H9 (cell line): ENCODE measurements around the gene NPBWR2. TPM values are rescaled to one million over a fixed set of nuclear protein-coding genes. Genes with fewer than 3 reads are reported as not detected.

Experiments
- DNase-seq: peaks from one replicate; pipeline ENCODE4 v3.0.0-alpha.2; 2017
- H2AFZ ChIP-seq: one replicate; pipeline ENCODE4 v1.6.1; 2013; ENCODE audit warnings: mild to moderate bottlenecking, low read length, control low read depth, moderate library complexity
- H2AK5ac ChIP-seq: 2 replicates; pipeline ENCODE4 v1.6.1; 2013; ENCODE audit warnings: low read length, control low read depth, mixed read lengths; ENCODE audit not compliant: insufficient read length
- H2BK120ac ChIP-seq: one replicate; pipeline ENCODE4 v1.6.1; 2013; ENCODE audit warnings: low read depth, mild to moderate bottlenecking, low read length, control low read depth, inconsistent platforms; ENCODE audit not compliant: poor library complexity, severe bottlenecking
- H2BK12ac ChIP-seq: 2 replicates; pipeline ENCODE4 v1.6.1; 2013; ENCODE audit warnings: low read length, control low read depth, mixed read lengths, low read depth; ENCODE audit not compliant: insufficient read length
- H2BK15ac ChIP-seq: 2 replicates; pipeline ENCODE4 v1.6.1; 2013; ENCODE audit warnings: low read depth, low read length, control low read depth
- H2BK20ac ChIP-seq: one replicate; pipeline ENCODE4 v1.6.1; 2013; ENCODE audit warnings: low read depth, mild to moderate bottlenecking, low read length, control low read depth, inconsistent platforms; ENCODE audit not compliant: poor library complexity, severe bottlenecking
- H2BK5ac ChIP-seq: 2 replicates; pipeline ENCODE4 v1.6.1; 2013; ENCODE audit warnings: low read length, control low read depth, mixed read lengths; ENCODE audit not compliant: insufficient read length
- H3K14ac ChIP-seq: 2 replicates; pipeline ENCODE4 v1.6.1; 2013; ENCODE audit warnings: low read length, control low read depth; ENCODE audit not compliant: insufficient read depth
- H3K18ac ChIP-seq: 2 replicates; pipeline ENCODE4 v1.6.1; 2013; ENCODE audit warnings: low read depth, mild to moderate bottlenecking, mixed read lengths, low read length, control low read depth; ENCODE audit not compliant: insufficient read length
- H3K23ac ChIP-seq: 2 replicates; pipeline ENCODE4 v1.6.1; 2013; ENCODE audit warnings: low read length, control low read depth, mixed read lengths, low read depth; ENCODE audit not compliant: insufficient read length
- H3K23me2 ChIP-seq: 2 replicates; pipeline ENCODE4 v1.6.1; 2013; ENCODE audit warnings: low read depth, mild to moderate bottlenecking, mixed read lengths, low read length, control low read depth; ENCODE audit not compliant: insufficient read length, poor library complexity, severe bottlenecking
- H3K27ac ChIP-seq: 2 replicates; pipeline ENCODE4 v1.5.1; 2013; ENCODE audit warnings: low read length, control low read depth, mixed read lengths, low read depth; ENCODE audit not compliant: insufficient read length
- H3K27me3 ChIP-seq: 2 replicates; pipeline ENCODE4 v1.6.1; 2013; ENCODE audit warnings: low read length, control low read depth, inconsistent platforms; ENCODE audit not compliant: insufficient read depth
- H3K4ac ChIP-seq: 2 replicates; pipeline ENCODE4 v1.6.1; 2013; ENCODE audit warnings: low read depth, mild to moderate bottlenecking, control low read depth, inconsistent platforms, low read length, moderate library complexity
- H3K4me1 ChIP-seq: 2 replicates; pipeline ENCODE4 v1.6.1; 2013; ENCODE audit warnings: low read length, control low read depth, inconsistent platforms; ENCODE audit not compliant: insufficient read depth
- H3K4me2 ChIP-seq: 2 replicates; pipeline ENCODE4 v1.6.1; 2013; ENCODE audit warnings: low read length, control low read depth, mixed read lengths; ENCODE audit not compliant: insufficient read length, insufficient read depth
- H3K56ac ChIP-seq: 2 replicates; pipeline ENCODE4 v1.6.1; 2013; ENCODE audit warnings: low read depth, mild to moderate bottlenecking, mixed read lengths, low read length, control low read depth; ENCODE audit not compliant: insufficient read length
- H3K79me1 ChIP-seq: 2 replicates; pipeline ENCODE4 v1.6.1; 2013; ENCODE audit warnings: low read depth, mild to moderate bottlenecking, moderate library complexity, low read length, control low read depth, inconsistent platforms; ENCODE audit not compliant: insufficient read depth, poor library complexity, severe bottlenecking
- H3K79me2 ChIP-seq: 2 replicates; pipeline ENCODE4 v1.6.1; 2013; ENCODE audit warnings: low read length, control low read depth, inconsistent platforms; ENCODE audit not compliant: insufficient read depth
- H3K9ac ChIP-seq: 2 replicates; pipeline ENCODE4 v1.6.1; 2013; ENCODE audit warnings: low read length, control low read depth, mixed read lengths; ENCODE audit not compliant: insufficient read length; ENCODE audit errors: extremely low read depth
- H3K9me3 ChIP-seq: one replicate; pipeline ENCODE4 v1.6.1; 2013; ENCODE audit warnings: low read depth, low read length, inconsistent platforms; ENCODE audit not compliant: control insufficient read depth
- H3T11ph ChIP-seq: one replicate; pipeline ENCODE4 v1.6.1; 2013; ENCODE audit warnings: mild to moderate bottlenecking, low read length, control low read depth, inconsistent platforms
- H4K20me1 ChIP-seq: one replicate; pipeline ENCODE4 v1.6.1; 2013; ENCODE audit not compliant: control insufficient read depth, insufficient read length, insufficient read depth
- H4K5ac ChIP-seq: 2 replicates; pipeline ENCODE4 v1.6.1; 2013; ENCODE audit warnings: low read depth, mild to moderate bottlenecking, mixed read lengths, low read length, control low read depth; ENCODE audit not compliant: insufficient read length
- H4K8ac ChIP-seq: replicated peaks from 2 replicates; pipeline ENCODE4 v1.6.1; 2013; ENCODE audit warnings: low read length, control low read depth, mixed read lengths, low read depth; ENCODE audit not compliant: insufficient read length
- H4K91ac ChIP-seq: 2 replicates; pipeline ENCODE4 v1.6.1; 2013; ENCODE audit warnings: low read depth, mild to moderate bottlenecking, moderate library complexity, mixed read lengths, low read length, control low read depth; ENCODE audit not compliant: insufficient read length
- H3K27ac Mint-ChIP-seq, 3 experiments: 2 replicates in 2 of 3; 3 replicates in 1 of 3; pipeline ENCODE4 v1.8.0; 2020 to 2021; ENCODE audit warnings: mixed read lengths in 3 of 3, mild to moderate bottlenecking in 1 of 3, moderate library complexity in 1 of 3
- H3K27me3 Mint-ChIP-seq: 2 replicates; pipeline ENCODE4 v1.8.0; 2021; ENCODE audit warnings: low read depth, mild to moderate bottlenecking, moderate library complexity, mixed read lengths
- H3K36me3 Mint-ChIP-seq, 3 experiments: 2 replicates in 2 of 3; 3 replicates in 1 of 3; pipeline ENCODE4 v1.8.0; 2020 to 2021; ENCODE audit warnings: low read depth in 3 of 3, mixed read lengths in 3 of 3; ENCODE audit not compliant: insufficient read depth in 1 of 3
- H3K4me1 Mint-ChIP-seq, 2 experiments: 2 replicates each; pipeline ENCODE4 v1.8.0; 2020; ENCODE audit warnings: mixed read lengths in 2 of 2
- H3K4me3 Mint-ChIP-seq, 2 experiments: 2 replicates in 1 of 2; 3 replicates in 1 of 2; pipeline ENCODE4 v1.8.0; 2020 to 2021; ENCODE audit warnings: mild to moderate bottlenecking in 2 of 2, mixed read lengths in 2 of 2, moderate library complexity in 1 of 2
- H3K9me3 Mint-ChIP-seq, 2 experiments: 2 replicates in 1 of 2; 3 replicates in 1 of 2; pipeline ENCODE4 v1.8.0; 2020; ENCODE audit warnings: mild to moderate bottlenecking in 2 of 2, mixed read lengths in 2 of 2, moderate library complexity in 1 of 2
- CTCF ChIP-seq: fragments of 200-600 bp; sonication (generic); conservative IDR thresholded peaks from 3 replicates; pipeline ENCODE4 v1.8.0; 2021; ENCODE audit warnings: antibody characterized with exemption, mild to moderate bottlenecking
- WGBS: extraction: QIAGEN DNeasy Blood & Tissue Kit; methylation state at CpG from one replicate; pipeline ENCODE4 v1.1.7; 2013; ENCODE audit warnings: missing lambda C conversion rate, low lambda C conversion rate, mixed read lengths; ENCODE audit not compliant: insufficient read length; ENCODE audit errors: extremely low coverage; 5-methylcytosine and 5-hydroxymethylcytosine counted together
- total RNA-seq: library from RNA; stranded (reverse); gene quantifications from 2 replicates; pipeline ENCODE4 v1.2.1, GENCODE V29; 2021

Gene NPBWR2
- total RNA-seq, 1 experiment from 2014 or later: not detected

GRCh38 chr20:64068386-64069208 lies 38.8 kb downstream of the NPBWR2 start:
- no peak overlapping the region for H3K18ac ChIP-seq

More at GRCh38 chr20:64068386-64069208, 38.8 kb downstream of the NPBWR2 start:
- Mint-ChIP-seq H3K4me1 (peaks cover 21 to 34% of the 10 kb centered on the region in 2 experiments), H3K27ac (peak overlapping the region in 1 of 3 experiments; percentile 63; a peak in 1 of 7 replicates), H3K4me3 (no peak overlapping the region), H3K27me3 (peaks cover 1% of the 10 kb centered on the region), H3K36me3 (peaks cover 0 to 3% (median 0%) of the 10 kb centered on the region in 3 experiments; a peak in 4 of 7 replicates), H3K9me3 (no peaks in the 10 kb centered on the region)
- peaks cover 2% of the 10 kb centered on the region for H3K23me2 ChIP-seq
- no peak overlapping the region for H3K4me2 ChIP-seq
- no peak for TF ChIP-seq CTCF
- no peak for DNase-seq
- H2BK120ac ChIP-seq: no peak overlapping the region
- H2BK12ac ChIP-seq: no peak overlapping the region
- H3K4me1 ChIP-seq: peaks cover 1% of the 10 kb centered on the region; the same call in 1 of the 2 replicates
- H2BK15ac ChIP-seq: no peak overlapping the region
- no peak overlapping the region for H3K9ac ChIP-seq
- no peak overlapping the region for H3K27ac ChIP-seq
- H3T11ph ChIP-seq: no peak overlapping the region
- no peaks in the 10 kb centered on the region for H3K27me3 ChIP-seq
- no peaks in the 10 kb centered on the region for H3K79me2 ChIP-seq
- no peak overlapping the region for H2BK5ac ChIP-seq
- no peak overlapping the region for H3K14ac ChIP-seq
- H4K20me1 ChIP-seq: no peaks in the 10 kb centered on the region
- no peak overlapping the region for H3K4ac ChIP-seq
- H3K79me1 ChIP-seq: no peaks in the 10 kb centered on the region
- no CpG with 5 or more reads among the region's 12 CpGs for WGBS
- H3K23ac ChIP-seq: no peak overlapping the region
- H4K5ac ChIP-seq: no peak overlapping the region
- no peak overlapping the region for H4K8ac ChIP-seq
- H3K56ac ChIP-seq: no peak overlapping the region
- no peak overlapping the region for H2AK5ac ChIP-seq
- no peak overlapping the region for H2BK20ac ChIP-seq
- H2AFZ ChIP-seq: no peak overlapping the region
- no peaks in the 10 kb centered on the region for H3K9me3 ChIP-seq
- no peak overlapping the region for H4K91ac ChIP-seq
